ENCODE results near the gene MOB3B.

DNA sequence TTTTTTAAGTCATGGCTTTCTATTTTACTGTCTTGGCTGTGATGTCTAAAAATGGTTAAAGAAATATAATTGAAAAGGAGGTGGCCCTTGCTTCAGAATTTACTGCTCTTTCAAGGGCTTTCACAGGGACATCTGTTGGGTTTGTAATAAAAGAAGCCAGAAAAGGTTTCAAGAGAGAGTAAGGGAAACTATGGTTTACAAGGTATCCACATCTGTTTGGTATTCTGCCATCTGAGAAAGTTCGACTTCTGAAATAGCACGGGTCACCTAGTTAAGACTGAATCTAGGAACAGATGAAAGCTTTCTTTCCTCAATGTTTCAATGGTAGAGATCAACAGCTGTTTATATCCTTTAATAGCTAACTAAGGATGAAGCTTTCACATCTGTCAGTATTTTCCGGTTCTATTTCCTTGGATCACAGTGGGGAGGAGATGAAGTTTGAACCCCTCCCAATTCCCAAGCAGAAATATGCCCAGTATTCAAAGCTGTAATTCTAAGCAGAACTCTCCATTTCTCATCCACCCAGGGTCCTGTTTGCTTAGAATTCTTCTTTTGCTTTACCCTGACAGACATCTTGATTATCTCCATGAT, 78.3 kb downstream of the MOB3B start:
- no peak for TF ChIP-seq EGR1 (IDR thresholded peaks at IDR 0.05; ENCODE audit: borderline replicate concordance in 1 of 2, low read depth in 2 of 2, low read length in 2 of 2)
- TF ChIP-seq, protein P1, sequence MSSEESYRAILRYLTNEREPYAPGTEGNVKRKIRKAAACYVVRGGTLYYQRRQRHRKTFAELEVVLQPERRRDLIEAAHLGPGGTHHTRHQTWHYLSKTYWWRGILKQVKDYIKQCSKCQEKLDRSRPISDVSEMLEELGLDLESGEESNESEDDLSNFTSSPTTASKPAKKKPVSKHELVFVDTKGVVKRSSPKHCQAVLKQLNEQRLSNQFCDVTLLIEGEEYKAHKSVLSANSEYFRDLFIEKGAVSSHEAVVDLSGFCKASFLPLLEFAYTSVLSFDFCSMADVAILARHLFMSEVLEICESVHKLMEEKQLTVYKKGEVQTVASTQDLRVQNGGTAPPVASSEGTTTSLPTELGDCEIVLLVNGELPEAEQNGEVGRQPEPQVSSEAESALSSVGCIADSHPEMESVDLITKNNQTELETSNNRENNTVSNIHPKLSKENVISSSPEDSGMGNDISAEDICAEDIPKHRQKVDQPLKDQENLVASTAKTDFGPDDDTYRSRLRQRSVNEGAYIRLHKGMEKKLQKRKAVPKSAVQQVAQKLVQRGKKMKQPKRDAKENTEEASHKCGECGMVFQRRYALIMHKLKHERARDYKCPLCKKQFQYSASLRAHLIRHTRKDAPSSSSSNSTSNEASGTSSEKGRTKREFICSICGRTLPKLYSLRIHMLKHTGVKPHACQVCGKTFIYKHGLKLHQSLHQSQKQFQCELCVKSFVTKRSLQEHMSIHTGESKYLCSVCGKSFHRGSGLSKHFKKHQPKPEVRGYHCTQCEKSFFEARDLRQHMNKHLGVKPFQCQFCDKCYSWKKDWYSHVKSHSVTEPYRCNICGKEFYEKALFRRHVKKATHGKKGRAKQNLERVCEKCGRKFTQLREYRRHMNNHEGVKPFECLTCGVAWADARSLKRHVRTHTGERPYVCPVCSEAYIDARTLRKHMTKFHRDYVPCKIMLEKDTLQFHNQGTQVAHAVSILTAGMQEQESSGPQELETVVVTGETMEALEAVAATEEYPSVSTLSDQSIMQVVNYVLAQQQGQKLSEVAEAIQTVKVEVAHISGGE (CRISPR knock-in tag; IDR thresholded peaks at IDR 0.05), result no peak
- TF ChIP-seq, protein P2, sequence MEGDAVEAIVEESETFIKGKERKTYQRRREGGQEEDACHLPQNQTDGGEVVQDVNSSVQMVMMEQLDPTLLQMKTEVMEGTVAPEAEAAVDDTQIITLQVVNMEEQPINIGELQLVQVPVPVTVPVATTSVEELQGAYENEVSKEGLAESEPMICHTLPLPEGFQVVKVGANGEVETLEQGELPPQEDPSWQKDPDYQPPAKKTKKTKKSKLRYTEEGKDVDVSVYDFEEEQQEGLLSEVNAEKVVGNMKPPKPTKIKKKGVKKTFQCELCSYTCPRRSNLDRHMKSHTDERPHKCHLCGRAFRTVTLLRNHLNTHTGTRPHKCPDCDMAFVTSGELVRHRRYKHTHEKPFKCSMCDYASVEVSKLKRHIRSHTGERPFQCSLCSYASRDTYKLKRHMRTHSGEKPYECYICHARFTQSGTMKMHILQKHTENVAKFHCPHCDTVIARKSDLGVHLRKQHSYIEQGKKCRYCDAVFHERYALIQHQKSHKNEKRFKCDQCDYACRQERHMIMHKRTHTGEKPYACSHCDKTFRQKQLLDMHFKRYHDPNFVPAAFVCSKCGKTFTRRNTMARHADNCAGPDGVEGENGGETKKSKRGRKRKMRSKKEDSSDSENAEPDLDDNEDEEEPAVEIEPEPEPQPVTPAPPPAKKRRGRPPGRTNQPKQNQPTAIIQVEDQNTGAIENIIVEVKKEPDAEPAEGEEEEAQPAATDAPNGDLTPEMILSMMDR (IDR thresholded peaks at IDR 0.05 in 2 of 3, conservative IDR thresholded peaks at IDR 0.05 in 1 of 3; ENCODE audit: control insufficient read depth in 2 of 3, extremely low read depth in 1 of 3, insufficient read depth in 1 of 3, low read depth in 3 of 3, low read length in 3 of 3), result no peak
- TF ChIP-seq ESRRA (IDR thresholded peaks at IDR 0.05; ENCODE audit: low read length), result no peak
- no peak for TF ChIP-seq CBX3 (IDR thresholded peaks at IDR 0.05; ENCODE audit: borderline replicate concordance, low read depth)

Measured in GM12878 (cell line).